ENCODE results near the gene FOCAD. TPM values are rescaled to one million over a fixed set of nuclear protein-coding genes. Genes with fewer than 3 reads are reported as not detected.

FOCAD gene
- total and polyA plus RNA-seq, 2 donors (not counting 1 experiment from before 2014, with no cell fraction given): 4.0 to 10.1 TPM

DNA sequence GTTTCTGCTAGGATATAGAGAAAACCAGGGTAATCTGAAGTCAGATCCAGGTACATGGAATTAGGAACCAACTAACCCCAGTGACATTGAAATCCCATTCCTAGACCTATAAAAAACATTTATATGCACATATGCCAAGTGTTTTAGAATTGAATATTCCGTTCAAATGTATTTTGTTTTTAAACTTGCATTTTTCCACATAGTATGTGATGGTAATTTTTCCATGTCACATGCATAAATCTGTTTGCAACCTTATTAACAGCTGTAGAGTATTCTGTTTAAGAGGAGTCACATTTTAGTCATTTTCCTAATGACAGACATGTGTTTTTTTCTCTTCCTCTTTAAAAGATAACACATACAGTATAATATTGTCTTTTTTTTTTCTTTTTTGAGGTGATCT is 50.2 kb downstream of the FOCAD start:
- POLR2A ChIA-PET: no interaction called here
- Histone ChIP-seq H3K4me3 (ENCODE audit: control extremely low read depth in 1 of 5, extremely low read depth in 1 of 5, insufficient read depth in 1 of 5, low read depth in 2 of 5, low read length in 4 of 5) (no peak overlapping the region), H3K4me1 (ENCODE audit: control insufficient read depth in 2 of 2, insufficient read depth in 2 of 2, low read length in 2 of 2) (no peaks in the 10 kb centered on the region), H3K27me3 (replicated peaks in 1 of 4; ENCODE audit: control extremely low read depth in 1 of 4, control insufficient read depth in 3 of 4, insufficient read depth in 4 of 4, low read length in 3 of 4) (no peaks in the 10 kb centered on the region), H3K79me2 (ENCODE audit: control insufficient read depth, insufficient read depth, low read length) (no peaks in the 10 kb centered on the region), H3K9me3 (ENCODE audit: control extremely low read depth in 1 of 3, control insufficient read depth in 2 of 3, insufficient read depth in 1 of 3, low read length in 2 of 3) (no peaks in the 10 kb centered on the region), H3K36me3 (replicated peaks in 1 of 2; ENCODE audit: control extremely low read depth in 1 of 2, control insufficient read depth in 1 of 2, extremely low read depth in 1 of 2, insufficient read depth in 2 of 2, low read length in 1 of 2) (no peaks in the 10 kb centered on the region), H3K27ac (ENCODE audit: low read length in 2 of 2) (no peak overlapping the region), H4K20me1 (ENCODE audit: control insufficient read depth, insufficient read depth, low read length, poor library complexity, severe bottlenecking) (no peaks in the 10 kb centered on the region), H3K4me2 (replicated peaks; ENCODE audit: low read depth, low read length, poor library complexity, severe bottlenecking) (no peak overlapping the region), H3K9ac (ENCODE audit: low read length) (no peak overlapping the region), H2AFZ (ENCODE audit: insufficient read depth, low read depth, low read length, poor library complexity, severe bottlenecking) (no peak overlapping the region)
- WGBS (ENCODE audit: insufficient coverage): no CpG with 5 or more reads among the region's 1 CpG
- no peak for TF ChIP-seq EZH2 (IDR thresholded peaks at IDR 0.05; ENCODE audit: borderline replicate concordance, insufficient read depth, low read depth, low read length, poor library complexity, severe bottlenecking)
- TF ChIP-seq, protein P1, sequence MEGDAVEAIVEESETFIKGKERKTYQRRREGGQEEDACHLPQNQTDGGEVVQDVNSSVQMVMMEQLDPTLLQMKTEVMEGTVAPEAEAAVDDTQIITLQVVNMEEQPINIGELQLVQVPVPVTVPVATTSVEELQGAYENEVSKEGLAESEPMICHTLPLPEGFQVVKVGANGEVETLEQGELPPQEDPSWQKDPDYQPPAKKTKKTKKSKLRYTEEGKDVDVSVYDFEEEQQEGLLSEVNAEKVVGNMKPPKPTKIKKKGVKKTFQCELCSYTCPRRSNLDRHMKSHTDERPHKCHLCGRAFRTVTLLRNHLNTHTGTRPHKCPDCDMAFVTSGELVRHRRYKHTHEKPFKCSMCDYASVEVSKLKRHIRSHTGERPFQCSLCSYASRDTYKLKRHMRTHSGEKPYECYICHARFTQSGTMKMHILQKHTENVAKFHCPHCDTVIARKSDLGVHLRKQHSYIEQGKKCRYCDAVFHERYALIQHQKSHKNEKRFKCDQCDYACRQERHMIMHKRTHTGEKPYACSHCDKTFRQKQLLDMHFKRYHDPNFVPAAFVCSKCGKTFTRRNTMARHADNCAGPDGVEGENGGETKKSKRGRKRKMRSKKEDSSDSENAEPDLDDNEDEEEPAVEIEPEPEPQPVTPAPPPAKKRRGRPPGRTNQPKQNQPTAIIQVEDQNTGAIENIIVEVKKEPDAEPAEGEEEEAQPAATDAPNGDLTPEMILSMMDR (IDR thresholded peaks at IDR 0.05): no peak
- ATAC-seq (ENCODE audit: low read depth) (no peak), DNase-seq (no peak)
- H3K4me3 Mint-ChIP-seq: no peak overlapping the region
- no peak overlapping the region for H3K27ac Mint-ChIP-seq
- no peaks in the 10 kb centered on the region for H3K4me1 Mint-ChIP-seq
- CTCF ChIA-PET: no interaction called here
- H3K9me3 Mint-ChIP-seq (ENCODE audit: insufficient read depth): no peaks in the 10 kb centered on the region
- no peaks in the 10 kb centered on the region for H3K27me3 Mint-ChIP-seq
- intact Hi-C loops (cut with micrococcal nuclease): no loop called here

DNA sequence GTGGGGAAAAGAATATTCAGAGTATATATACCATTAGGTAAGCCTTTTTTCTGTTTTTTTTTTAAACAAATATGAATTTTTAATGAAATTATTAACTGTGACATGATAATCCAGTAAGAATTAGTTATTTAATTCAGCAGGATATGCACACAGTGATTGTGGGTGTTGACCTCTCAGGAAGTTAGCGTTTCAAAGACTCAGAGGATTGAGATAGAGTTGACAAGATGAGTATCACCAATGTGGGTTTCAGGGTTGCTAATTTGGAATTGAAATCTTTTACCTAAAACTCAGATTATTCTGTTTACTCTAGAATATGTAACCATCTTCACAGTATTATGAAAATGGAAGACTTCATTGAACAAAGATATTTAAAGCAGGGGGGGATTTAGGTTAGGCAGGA is 56.2 kb downstream of the FOCAD start:
- 100% methylated on average over 1 of the region's 1 CpG for WGBS (ENCODE audit: insufficient coverage)
- H3K9ac ChIP-seq (ENCODE audit: low read length): no peak overlapping the region
- H2AFZ ChIP-seq (ENCODE audit: insufficient read depth, low read depth, low read length, poor library complexity, severe bottlenecking): no peak overlapping the region
- intact Hi-C loops (cut with micrococcal nuclease): loop anchor here (10.0 kb wide), 1 partner anchor 56 kb away; the partner anchor contains the start of gene FOCAD
- H3K27ac ChIP-seq (ENCODE audit: low read length in 2 of 2): no peak overlapping the region
- H3K36me3 ChIP-seq (replicated peaks in 1 of 2; ENCODE audit: control extremely low read depth in 1 of 2, control insufficient read depth in 1 of 2, extremely low read depth in 1 of 2, insufficient read depth in 2 of 2, low read length in 1 of 2): peaks cover 2 to 3% of the 10 kb centered on the region in 2 experiments
- no peak overlapping the region for H3K4me3 ChIP-seq (ENCODE audit: control extremely low read depth in 1 of 5, extremely low read depth in 1 of 5, insufficient read depth in 1 of 5, low read depth in 2 of 5, low read length in 4 of 5)
- H3K4me3 Mint-ChIP-seq: no peak overlapping the region
- H3K4me1 ChIP-seq (ENCODE audit: control insufficient read depth in 2 of 2, insufficient read depth in 2 of 2, low read length in 2 of 2): no peaks in the 10 kb centered on the region
- H3K27me3 Mint-ChIP-seq: no peaks in the 10 kb centered on the region
- no peaks in the 10 kb centered on the region for H4K20me1 ChIP-seq (ENCODE audit: control insufficient read depth, insufficient read depth, low read length, poor library complexity, severe bottlenecking)
- no peaks in the 10 kb centered on the region for H3K79me2 ChIP-seq (ENCODE audit: control insufficient read depth, insufficient read depth, low read length)
- TF ChIP-seq EZH2 (IDR thresholded peaks at IDR 0.05; ENCODE audit: borderline replicate concordance, insufficient read depth, low read depth, low read length, poor library complexity, severe bottlenecking): no peak
- TF ChIP-seq, protein P1 (IDR thresholded peaks at IDR 0.05): no peak
- H3K4me2 ChIP-seq (replicated peaks; ENCODE audit: low read depth, low read length, poor library complexity, severe bottlenecking): no peak overlapping the region
- CTCF ChIA-PET: no interaction called here
- POLR2A ChIA-PET: no interaction called here
- no peak overlapping the region for H3K27ac Mint-ChIP-seq
- H3K4me1 Mint-ChIP-seq: no peaks in the 10 kb centered on the region
- H3K27me3 ChIP-seq (replicated peaks in 1 of 4; ENCODE audit: control extremely low read depth in 1 of 4, control insufficient read depth in 3 of 4, insufficient read depth in 4 of 4, low read length in 3 of 4): no peaks in the 10 kb centered on the region
- no peaks in the 10 kb centered on the region for H3K9me3 Mint-ChIP-seq (ENCODE audit: insufficient read depth)
- ATAC-seq (ENCODE audit: low read depth): no peak
- DNase-seq: no peak
- no peaks in the 10 kb centered on the region for H3K9me3 ChIP-seq (ENCODE audit: control extremely low read depth in 1 of 3, control insufficient read depth in 2 of 3, insufficient read depth in 1 of 3, low read length in 2 of 3)
